ENCODE data around the gene DIP2C. TPM values are rescaled to one million over a fixed set of nuclear protein-coding genes. Genes with fewer than 3 reads are reported as not detected.

The DIP2C gene
- total RNA-seq, 1 experiment from 2014 or later: 11.4 TPM

GRCh38 chr10:541750-542371 is 147.6 kb downstream of the DIP2C start:
- peaks cover 19% of the 10 kb centered on the region for H3K36me3 Mint-ChIP-seq (ENCODE audit: insufficient read depth, unreplicated experiment)
- POLR2A ChIA-PET: no interaction called here

DNA sequence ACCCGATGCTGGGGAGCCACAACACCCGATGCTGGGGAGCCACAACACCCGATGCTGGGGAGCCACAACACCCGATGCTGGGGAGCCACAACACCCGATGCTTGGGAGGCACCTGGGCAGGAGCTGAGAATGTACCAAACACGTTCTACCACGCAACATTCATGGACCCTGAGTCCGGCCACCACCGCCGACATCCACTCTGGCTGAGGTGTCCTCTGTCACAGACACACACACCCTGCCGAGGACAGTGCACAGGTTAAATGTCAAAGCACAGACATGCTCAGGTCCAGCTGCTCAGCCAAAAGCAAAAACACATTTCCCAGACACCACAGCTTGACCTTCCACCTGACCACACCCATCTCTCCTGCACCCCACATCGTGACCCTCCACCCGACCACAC is 148.4 kb downstream of the DIP2C start:
- Histone ChIP-seq H3K36me3 (ENCODE audit: control insufficient read depth, insufficient read depth, low read length) (no peaks in the 10 kb centered on the region; the same call in 1 of the 2 replicates), H3K4me1 (peaks cover 16% of the 10 kb centered on the region), H3K4me3 (ENCODE audit: low read depth, low read length) (no peak overlapping the region), H3K9me3 (no peaks in the 10 kb centered on the region), H3K27me3 (replicated peaks; ENCODE audit: control insufficient read depth, insufficient read depth, low read length) (no peaks in the 10 kb centered on the region; the same call in 1 of the 2 replicates)
- BruUV-seq (replicated peaks): no TSS peak
- intact Hi-C loops (cut with micrococcal nuclease; ENCODE audit: unreplicated experiment): no loop called here
- Mint-ChIP-seq H3K27ac (ENCODE audit: unreplicated experiment) (peak overlapping the region; percentile 8), H3K36me3 (ENCODE audit: insufficient read depth, unreplicated experiment) (peaks cover 11% of the 10 kb centered on the region), H3K4me3 (ENCODE audit: unreplicated experiment) (no peak overlapping the region), H3K4me1 (ENCODE audit: low read depth, unreplicated experiment) (peaks cover 15% of the 10 kb centered on the region), H3K27me3 (ENCODE audit: insufficient read depth, unreplicated experiment) (no peaks in the 10 kb centered on the region), H3K9me3 (ENCODE audit: unreplicated experiment) (no peaks in the 10 kb centered on the region)
- CTCF ChIA-PET: no interaction called here
- DNase-seq: peak in 1 of 2 experiments; percentile 32
- TF ChIP-seq, protein P1, sequence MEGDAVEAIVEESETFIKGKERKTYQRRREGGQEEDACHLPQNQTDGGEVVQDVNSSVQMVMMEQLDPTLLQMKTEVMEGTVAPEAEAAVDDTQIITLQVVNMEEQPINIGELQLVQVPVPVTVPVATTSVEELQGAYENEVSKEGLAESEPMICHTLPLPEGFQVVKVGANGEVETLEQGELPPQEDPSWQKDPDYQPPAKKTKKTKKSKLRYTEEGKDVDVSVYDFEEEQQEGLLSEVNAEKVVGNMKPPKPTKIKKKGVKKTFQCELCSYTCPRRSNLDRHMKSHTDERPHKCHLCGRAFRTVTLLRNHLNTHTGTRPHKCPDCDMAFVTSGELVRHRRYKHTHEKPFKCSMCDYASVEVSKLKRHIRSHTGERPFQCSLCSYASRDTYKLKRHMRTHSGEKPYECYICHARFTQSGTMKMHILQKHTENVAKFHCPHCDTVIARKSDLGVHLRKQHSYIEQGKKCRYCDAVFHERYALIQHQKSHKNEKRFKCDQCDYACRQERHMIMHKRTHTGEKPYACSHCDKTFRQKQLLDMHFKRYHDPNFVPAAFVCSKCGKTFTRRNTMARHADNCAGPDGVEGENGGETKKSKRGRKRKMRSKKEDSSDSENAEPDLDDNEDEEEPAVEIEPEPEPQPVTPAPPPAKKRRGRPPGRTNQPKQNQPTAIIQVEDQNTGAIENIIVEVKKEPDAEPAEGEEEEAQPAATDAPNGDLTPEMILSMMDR (IDR thresholded peaks at IDR 0.05; ENCODE audit: insufficient read depth in 1 of 2, low read depth in 1 of 2, low read length in 1 of 2, severe bottlenecking in 1 of 2, unreplicated experiment in 1 of 2): no peak
- POLR2A ChIA-PET: no interaction called here

More at GRCh38 chr10:541750-542371, 147.6 kb downstream of the DIP2C start:
- Histone ChIP-seq H3K4me1 (peaks cover 21% of the 10 kb centered on the region), H3K36me3 (ENCODE audit: control insufficient read depth, insufficient read depth, low read length) (no peaks in the 10 kb centered on the region; the same call in 1 of the 2 replicates), H3K27me3 (replicated peaks; ENCODE audit: control insufficient read depth, insufficient read depth, low read length) (no peaks in the 10 kb centered on the region; the same call in 1 of the 2 replicates), H3K9me3 (no peaks in the 10 kb centered on the region), H3K4me3 (ENCODE audit: low read depth, low read length) (no peak overlapping the region)
- TF ChIP-seq, protein P1 (IDR thresholded peaks at IDR 0.05; ENCODE audit: insufficient read depth in 1 of 2, low read depth in 1 of 2, low read length in 1 of 2, severe bottlenecking in 1 of 2, unreplicated experiment in 1 of 2): no peak
- no TSS peak for BruUV-seq (replicated peaks)
- Mint-ChIP-seq H3K4me1 (ENCODE audit: low read depth, unreplicated experiment) (peaks cover 19% of the 10 kb centered on the region), H3K4me3 (ENCODE audit: unreplicated experiment) (no peak overlapping the region), H3K27ac (ENCODE audit: unreplicated experiment) (peak overlapping the region; percentile 8), H3K27me3 (ENCODE audit: insufficient read depth, unreplicated experiment) (no peaks in the 10 kb centered on the region), H3K9me3 (ENCODE audit: unreplicated experiment) (no peaks in the 10 kb centered on the region)
- DNase-seq: no peak
- CTCF ChIA-PET: interaction anchor here (0.6 kb wide), 1 partner anchor 148 kb away, joined by 4 read pairs; no protein-coding TSS in a partner anchor
- intact Hi-C loops (cut with micrococcal nuclease; ENCODE audit: unreplicated experiment): no loop called here

DNA sequence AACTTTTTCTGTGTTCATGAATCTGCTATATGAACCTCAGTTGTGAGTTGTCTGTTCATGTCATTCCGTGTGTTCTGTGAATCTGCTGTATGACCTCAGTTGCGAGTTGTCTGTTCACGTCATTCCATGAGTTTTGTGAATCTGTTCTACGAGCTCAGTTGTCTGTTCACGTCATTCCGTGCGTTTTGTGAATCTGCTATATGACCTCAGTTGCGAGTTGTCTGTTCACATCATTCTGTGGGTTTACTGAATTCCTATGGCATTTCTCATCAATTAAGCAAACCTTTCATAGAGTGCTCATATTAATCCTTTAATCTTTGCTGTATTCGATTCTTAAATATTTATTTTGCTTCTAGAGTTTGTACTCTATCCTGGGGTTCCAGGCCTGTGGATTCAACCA is 150.6 kb downstream of the DIP2C start:
- ChIA-PET POLR2A (no interaction called here), CTCF (no interaction called here)
- H3K27ac Mint-ChIP-seq (ENCODE audit: unreplicated experiment): no peak overlapping the region
- TF ChIP-seq, protein P1 (IDR thresholded peaks at IDR 0.05; ENCODE audit: insufficient read depth in 1 of 2, low read depth in 1 of 2, low read length in 1 of 2, severe bottlenecking in 1 of 2, unreplicated experiment in 1 of 2): no peak
- Histone ChIP-seq H3K36me3 (ENCODE audit: control insufficient read depth, insufficient read depth, low read length) (no peaks in the 10 kb centered on the region; the same call in 1 of the 2 replicates), H3K4me1 (no peaks in the 10 kb centered on the region), H3K9me3 (no peaks in the 10 kb centered on the region), H3K4me3 (ENCODE audit: low read depth, low read length) (no peak overlapping the region), H3K27me3 (replicated peaks; ENCODE audit: control insufficient read depth, insufficient read depth, low read length) (no peaks in the 10 kb centered on the region; the same call in 1 of the 2 replicates)
- H3K36me3 Mint-ChIP-seq (ENCODE audit: insufficient read depth, unreplicated experiment): peaks cover 11% of the 10 kb centered on the region
- no peak overlapping the region for H3K4me3 Mint-ChIP-seq (ENCODE audit: unreplicated experiment)
- H3K27me3 Mint-ChIP-seq (ENCODE audit: insufficient read depth, unreplicated experiment): no peaks in the 10 kb centered on the region
- DNase-seq: no peak
- BruUV-seq (replicated peaks): no TSS peak
- no peaks in the 10 kb centered on the region for H3K9me3 Mint-ChIP-seq (ENCODE audit: unreplicated experiment)
- intact Hi-C loops (cut with micrococcal nuclease; ENCODE audit: unreplicated experiment): no loop called here
- peaks cover 18% of the 10 kb centered on the region for H3K4me1 Mint-ChIP-seq (ENCODE audit: low read depth, unreplicated experiment)
